HG02763 (cell line): Measurements from ENCODE around the gene C20orf141.
"Not testable (repeated sequence)": the region's sequence is repeated elsewhere in the genome, so short reads cannot be mapped to it uniquely, and the experiment has no call there.

Experiments used
- ATAC-seq: cut with Tn5 transposase; IDR thresholded peaks from one replicate; pipeline ENCODE4 v1.9.1; 2021; ENCODE audit warnings: mild to moderate bottlenecking, moderate library complexity; ENCODE audit not compliant: unreplicated experiment

C20orf141 gene, protein sequence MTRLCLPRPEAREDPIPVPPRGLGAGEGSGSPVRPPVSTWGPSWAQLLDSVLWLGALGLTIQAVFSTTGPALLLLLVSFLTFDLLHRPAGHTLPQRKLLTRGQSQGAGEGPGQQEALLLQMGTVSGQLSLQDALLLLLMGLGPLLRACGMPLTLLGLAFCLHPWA

DNA sequence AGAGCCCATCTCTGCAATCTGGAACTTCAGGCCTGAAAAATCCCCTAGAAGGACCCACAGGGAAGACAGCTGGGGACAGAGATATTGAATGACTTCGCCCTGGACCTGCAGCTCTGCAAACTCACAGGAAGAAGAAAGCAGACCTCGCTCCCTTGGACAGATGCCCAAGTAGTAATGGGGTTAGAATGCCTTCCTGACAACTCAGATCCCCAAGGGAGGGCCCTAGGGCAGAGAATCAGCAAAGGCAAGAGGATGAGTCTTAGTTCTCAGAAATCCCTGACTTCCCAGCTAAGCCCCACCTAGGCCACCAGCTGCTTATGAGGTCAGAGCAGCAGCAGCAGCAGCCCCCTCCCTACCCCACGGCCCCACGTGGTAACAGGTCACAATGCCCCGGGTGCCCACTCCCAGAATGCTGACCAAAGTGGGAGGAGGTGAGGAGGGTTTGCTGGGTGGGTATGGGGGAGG, at the start of gene C20orf141:
TSS of gene C20orf141 (plus strand) at position 401 of the 465 bp plus-strand sequence. CDS start 198 bp downstream, outside the sequence.
- ATAC-seq, result no peak

DNA sequence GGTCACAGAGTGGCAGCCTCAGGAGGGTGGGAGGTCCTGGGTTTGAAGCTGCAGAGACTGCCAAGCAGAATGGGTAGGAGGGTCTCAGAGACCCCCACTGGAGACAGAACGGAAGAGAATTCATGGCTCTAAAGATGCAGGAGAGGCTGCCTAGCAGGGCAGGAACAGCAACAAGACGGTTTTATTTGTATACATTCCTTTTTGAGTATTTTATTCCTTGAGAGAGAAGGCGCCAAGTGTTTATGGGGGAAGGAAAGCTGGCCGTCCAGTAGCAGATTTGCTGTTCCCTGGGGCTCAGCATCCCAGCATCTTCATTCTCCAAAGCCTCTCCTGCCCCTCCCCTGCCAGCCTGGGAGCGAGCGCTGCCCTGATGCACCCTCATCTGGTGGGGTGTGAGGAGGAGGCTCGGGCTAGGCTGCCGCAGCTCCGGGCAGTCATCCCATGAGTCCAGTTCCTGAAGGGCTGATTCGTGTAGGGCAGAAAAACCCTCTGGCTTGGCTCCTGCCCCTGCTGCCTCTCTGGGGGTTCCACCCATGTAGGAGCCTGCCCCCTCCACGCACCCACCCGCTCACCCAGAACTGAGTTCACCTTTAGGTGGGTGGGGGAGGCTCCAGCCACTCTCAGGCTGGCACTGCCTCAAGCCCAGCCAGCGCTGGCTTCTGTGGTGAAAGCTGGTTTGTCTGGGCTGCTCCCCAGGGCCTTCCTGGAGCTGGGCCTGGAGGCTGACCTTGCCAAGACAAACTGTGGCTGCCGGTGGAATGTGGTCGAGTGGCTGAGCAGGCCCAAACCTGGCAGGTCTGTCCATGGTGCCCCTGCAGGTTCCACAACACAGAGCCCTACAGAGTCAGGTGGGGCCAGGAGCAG, 46.8 kb upstream of the C20orf141 start:
- no peak for ATAC-seq

DNA sequence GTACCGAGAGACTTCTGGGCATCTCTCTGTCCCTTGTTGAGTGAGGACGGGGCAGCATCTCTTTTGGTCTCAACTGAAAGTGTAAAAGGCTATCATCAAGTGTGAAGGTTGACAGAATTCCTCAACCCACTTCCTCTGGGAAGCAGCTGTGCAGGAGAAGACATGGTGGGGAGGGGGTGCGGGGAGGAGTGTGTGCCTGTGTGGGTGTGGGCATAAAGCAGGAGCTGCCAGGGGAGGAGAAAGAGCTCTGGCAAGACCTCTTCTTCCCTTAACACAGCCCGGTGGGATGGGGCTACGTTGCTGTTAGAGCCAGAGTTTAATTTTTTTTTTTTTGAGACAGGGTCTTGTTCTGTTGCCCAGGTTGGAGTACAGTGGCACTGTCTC, 46.2 kb upstream of the C20orf141 start:
- ATAC-seq, result no peak

DNA sequence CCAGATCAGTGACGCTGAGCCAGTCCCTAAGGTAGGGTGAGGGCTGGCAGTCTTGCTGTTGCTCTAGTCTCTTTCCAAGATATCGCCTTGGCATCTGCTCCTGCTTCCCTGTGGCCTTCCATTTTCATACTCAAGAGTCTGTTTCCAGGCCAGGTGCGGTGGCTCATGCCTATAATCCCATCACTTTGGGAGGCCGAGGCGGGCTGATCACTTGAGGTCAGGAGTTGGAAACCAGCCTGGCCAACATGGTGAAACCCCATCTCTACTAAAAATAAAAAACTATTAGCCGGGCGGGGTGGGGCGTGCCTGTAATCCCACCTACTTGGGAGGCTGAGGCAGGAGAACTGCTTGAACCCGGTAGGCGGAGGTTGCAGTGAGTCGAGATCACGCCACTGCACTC, 44.7 kb upstream of the C20orf141 start:
- ATAC-seq, result not testable (repeated sequence)

DNA sequence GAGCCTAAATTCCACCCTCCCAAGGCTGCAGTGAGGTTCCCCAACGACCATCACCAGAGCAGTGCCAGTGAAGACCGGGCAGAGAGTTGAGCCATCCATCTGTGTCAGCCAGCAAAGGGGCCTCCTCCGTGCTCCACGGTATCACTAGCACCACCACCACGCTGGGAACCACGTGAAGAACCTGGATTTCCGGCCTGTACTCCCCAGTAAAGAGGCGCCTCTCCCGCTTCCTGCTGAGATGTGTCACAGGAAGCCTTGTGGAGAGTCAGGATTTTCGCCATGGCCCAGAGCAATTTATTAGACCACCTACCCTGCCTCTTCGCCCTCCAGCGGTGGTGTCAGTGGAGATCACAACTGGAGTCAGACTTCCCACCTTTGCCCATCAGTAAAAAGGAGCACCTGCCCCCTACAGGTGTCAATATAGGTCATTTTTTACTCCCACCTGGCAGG, 43.1 kb upstream of the C20orf141 start:
- ATAC-seq, result no peak

DNA sequence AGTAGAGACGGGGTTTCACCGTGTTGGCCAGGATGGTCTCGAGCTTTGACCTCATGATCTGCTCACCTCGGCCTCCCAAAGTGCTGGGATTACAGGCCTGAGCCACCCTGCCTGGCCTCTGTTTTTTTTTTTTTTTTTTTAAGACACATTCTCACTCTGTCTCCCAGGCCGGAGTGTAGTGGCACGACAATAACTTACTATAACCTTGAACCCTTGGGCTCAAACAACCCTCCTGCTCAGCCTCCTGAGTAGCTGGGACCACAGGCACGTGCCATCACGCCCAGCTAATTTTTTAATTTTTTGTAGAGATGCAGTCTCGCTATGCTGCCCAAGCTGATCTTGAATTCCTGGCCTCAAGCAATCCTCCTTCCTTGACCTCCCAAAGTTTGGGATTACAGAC, 41.0 kb upstream of the C20orf141 start:
- ATAC-seq, result no peak

DNA sequence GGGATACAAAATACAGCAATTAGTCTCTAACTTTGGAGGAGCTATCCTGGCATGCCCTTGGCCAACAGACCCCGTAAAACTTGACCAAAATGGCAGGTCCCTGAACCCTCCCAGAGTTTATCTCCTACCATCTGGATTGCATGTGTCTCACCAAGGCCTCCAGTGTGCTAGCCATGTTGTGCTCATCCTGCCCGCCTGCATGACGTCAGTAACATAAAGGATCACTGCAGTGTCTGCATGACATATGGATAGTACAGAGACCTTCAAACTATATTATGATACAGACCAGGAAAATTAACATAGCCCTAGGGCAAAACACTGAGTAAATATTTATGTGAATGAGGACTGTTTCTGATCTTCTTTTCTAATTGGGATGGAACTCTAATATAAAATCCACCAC, 39.6 kb upstream of the C20orf141 start:
- ATAC-seq, result no peak

DNA sequence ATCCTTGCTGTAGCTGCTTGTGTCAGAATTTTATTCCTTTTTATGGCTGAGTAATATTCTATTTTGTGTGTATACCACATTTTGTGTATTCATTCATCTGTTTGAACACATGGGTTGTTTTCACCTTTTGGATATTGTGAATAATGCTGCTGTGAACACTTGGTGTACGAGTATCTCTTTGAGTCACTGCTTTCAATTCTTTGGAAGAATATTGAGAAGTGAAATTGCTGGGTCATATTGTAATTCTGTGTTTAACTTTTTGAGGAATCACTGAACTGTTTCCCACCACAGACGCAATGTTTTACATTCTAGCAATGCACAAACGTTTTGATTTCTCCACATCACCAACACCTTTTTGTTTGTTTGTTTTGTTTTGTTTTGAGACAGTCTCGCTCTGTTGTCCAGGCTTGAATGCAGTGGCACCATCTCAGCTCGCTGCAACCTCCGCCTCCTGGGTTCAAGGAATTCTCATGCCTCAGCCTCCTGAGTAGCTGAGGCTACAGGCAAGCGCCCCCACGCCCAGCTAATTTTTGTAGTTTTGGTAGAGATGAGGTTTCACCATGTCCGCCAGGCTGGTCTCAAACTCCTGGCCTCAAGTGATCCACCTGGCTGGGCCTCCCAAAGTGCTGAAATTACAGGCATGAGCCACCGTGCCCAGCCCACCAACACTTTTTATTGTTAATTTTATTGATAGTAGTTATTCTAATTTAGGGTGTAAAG, 36.0 kb upstream of the C20orf141 start:
- no peak for ATAC-seq

DNA sequence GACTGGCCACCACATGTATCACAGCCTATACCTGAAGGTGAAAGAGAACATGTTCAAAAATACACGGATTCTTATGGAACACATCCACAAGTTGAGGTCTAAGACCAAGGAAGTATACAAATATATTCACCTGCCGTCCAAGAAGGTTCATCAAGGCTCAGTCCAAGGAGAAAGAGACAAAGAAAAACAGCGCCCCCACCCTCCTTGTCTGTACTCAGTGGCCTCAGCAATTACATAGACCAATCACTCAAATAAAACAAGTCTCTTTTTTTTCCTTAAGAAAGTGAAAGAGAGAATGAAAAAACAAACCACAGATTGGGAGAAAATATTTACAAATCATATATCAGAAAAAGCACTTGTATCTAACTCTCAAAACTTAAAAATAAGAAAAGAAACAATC, 33.8 kb upstream of the C20orf141 start:
- no peak for ATAC-seq

DNA sequence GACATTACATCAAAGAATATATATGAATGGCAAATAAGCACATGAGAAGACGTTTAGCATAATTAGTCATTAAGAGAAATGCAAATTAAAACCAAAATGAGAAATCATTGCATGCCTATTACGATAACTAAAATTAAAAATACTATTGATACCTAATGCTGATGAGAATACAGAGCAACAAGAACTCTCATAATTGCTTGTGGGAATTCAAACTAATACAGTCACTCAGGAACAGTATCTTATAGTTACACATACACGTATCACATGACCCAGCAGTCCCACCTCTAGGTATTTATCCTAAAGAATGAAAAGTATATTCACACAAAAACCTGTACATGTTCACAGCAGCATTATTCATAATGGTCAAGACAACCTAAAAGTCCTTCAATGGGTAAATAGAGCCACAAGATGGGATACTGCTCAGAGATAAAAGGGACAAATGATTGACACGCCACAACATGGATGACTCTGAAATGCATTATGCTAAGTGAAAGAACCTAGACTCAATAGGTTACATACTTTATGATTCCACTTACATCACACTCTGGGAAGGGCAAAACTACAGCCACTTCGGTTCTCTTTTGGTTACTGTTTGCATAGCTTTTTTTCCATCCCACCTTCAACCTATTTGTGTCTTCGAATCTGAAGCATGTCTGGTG, 30.8 kb upstream of the C20orf141 start:
- ATAC-seq, result no peak

DNA sequence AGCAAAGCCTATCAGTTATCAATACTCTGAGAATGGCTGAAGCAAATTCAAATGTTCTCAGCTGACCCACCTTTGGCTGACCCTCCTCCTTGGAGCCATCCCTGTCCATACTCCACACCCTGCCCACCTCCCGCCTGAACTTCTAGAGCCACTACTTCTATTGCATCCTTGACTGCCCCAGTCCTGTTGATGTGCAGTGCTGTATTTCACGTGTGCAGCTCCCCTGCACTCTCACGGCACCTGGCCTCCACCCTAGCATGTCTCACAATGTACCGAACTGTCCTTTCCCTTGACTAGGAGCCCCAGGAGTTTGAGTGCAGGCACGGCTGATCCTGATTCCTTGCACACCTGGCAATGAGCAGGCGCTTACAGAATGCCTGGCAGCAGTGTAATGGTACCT, 21.3 kb upstream of the C20orf141 start:
- ATAC-seq, result no peak

DNA sequence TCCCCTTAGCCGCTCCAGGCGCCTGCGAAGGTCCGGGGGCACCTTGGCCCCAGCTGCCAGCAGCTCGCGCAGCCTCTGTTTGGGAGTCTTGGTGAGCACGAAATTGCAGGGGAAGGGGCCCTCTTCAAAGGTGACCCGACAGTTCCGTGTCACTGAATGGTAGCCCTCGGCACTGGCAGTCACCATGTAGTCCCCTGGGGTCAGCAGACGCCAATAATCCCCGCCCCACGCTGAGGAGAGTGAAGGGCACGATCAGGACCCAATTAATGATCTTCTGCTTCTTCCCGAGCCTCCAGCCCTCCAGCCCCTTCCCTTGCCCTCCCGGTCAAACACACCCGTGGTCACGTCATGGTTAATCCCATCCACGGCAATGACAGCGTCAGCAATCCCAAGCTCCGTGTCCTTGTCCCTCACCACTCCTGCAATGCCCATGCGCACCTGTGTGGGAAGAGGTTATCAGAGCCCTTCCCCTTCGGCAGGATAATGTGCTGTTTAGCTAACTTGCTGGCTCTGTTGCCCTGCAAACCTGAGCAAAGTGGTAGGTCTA, 20.5 kb upstream of the C20orf141 start:
- ATAC-seq, result no peak

DNA sequence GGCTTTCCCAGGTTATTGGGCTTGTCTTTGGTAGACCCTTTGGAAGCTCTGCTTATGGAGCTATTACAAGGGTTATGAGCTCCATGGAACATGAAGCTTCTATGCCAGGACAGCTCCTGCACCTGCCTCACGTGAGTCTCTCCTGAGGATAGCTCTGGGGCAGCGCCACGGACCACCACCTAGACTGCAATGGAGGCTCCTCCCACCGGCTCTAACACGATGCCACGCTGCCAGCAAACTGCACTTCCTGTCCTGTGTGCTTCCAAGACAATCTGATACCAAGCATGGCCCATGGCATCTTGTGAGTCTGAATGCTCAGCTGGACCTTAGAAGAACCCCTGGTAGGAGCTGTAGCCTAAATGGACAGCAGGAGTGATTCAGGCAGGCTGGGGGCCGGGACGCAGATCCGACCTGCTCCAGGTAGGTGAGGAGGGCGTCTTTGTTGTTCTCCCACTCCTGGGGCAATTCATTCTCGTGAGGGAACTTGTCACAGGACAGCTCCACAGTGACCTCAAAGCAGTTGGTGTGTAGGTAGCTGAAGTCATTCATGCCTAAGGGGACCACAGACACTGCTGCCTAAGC, 19.8 kb upstream of the C20orf141 start:
- no peak for ATAC-seq

DNA sequence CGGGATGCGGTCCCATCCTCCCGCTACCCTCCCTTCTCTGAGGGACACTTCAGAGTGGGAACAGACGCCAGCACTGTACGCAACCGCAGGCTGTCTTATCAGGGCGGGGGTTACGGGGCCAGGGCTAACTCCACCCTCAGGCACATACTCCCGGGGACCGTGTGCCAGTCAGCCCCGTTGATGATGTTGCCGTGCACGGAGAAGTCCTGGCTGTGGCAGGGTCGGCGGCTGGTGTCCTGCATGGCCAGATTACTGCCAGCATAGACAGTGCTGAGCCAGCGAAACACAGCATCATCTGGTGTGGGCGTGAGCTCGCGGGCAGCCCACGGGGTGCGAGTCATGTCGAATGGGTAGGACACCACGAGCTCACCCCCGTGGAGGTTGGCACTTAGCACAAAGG, 19.3 kb upstream of the C20orf141 start:
- ATAC-seq, result no peak

DNA sequence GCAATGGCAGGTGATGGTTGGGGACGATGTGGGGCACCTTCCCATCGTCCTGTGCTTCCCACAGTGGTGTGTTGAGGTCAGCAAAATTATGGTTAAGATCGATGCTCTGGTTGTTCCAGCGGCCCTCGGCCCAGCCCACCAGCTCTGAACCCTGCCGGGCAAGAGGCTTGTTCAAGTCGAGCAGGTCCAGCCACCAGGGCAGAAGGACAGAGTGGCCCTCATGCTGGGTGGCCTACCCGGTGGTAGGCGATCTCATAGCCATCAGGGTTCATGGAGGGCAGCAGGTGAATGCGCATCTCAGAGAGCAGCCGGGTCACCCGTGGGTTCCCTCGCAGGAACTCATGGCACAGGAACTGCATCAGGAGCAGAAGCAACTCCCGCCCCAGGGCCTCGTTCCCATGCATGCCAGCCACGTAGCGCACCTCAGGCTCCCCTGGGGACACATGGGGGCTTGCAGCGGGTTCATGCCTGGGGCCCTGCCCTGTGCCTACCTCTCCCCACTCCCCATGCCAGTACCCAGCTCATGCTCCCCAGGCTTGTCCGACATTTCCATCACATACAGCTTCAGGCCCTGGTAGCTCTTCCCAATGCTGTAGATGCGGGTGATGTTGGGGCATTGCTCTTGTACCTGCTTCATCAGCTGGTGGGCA, 18.7 kb upstream of the C20orf141 start:
- no peak for ATAC-seq

DNA sequence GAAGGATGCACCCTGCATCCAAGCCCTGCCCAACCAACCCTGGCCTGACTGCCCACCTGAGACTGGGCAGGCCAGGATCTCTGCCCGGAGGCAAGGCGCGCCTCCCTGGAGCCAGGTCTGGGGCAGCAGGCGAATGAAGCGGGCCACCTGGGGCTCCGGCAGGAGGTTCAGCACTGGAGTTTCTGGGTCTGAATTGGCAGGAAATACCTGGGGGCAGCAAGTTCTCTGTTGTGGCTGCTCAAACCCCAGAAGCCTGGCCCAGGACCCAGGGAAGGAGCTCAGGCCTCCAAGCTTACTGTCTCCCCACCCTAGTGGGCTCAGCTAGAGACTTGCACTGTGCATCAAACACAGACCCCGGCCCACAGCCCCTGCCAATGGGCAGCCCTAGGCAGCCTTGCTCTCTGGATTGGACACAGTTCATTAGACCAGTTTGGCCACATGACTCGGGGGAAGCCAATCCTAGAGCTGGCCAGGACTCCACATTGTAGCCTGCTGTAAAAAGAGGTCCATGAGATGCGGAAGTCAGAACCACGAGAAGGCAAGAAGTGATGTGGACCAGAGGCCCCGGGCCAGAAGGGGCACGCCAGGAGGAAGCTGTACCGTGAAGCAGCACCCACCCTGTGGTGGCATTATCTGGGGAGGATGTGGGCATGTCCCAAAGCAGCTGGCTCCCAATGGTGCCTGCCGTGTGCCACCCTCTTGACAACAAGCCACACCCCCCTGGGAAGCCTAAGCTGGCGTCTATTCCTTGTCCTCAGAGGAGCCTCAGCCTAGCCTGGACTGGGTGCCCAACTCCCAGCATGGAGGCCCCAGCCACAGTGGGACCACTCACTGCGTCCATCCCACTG, 17.4 kb upstream of the C20orf141 start:
- ATAC-seq, result no peak

DNA sequence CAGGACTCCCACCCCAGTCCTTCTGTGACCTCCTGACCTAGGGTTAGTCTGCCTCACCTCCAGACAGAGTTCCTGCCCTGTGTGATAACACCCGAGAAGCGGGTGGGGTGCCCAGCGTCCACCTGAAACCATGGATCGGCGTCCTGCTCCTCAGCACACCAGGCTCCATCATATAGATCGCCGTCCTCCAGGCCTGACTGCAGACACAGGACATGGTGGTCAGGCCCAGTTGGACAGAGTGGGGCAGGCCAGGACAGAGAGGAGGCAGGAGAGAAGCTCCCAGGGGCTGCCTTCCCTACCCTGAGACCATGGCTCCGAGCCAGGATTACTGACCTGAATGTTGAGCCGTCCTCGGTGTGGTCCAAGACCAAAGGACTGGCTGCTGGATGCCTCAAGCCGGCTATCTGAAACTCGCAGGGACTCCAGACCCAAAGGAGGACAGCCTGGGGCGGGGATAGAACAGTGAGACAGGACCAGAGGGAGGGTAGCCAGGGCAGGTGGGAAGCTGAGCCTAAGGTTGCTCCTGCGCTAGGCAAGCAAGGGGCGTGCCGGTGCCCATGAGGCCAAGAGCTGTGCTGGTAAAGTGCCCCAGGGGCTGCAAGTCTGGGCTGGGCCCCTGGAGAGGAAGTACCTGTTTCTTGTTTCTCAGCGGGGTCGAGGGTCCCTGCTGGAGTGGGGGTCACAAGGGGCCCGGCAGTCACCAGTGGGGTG, 16.5 kb upstream of the C20orf141 start:
- ATAC-seq, result no peak

DNA sequence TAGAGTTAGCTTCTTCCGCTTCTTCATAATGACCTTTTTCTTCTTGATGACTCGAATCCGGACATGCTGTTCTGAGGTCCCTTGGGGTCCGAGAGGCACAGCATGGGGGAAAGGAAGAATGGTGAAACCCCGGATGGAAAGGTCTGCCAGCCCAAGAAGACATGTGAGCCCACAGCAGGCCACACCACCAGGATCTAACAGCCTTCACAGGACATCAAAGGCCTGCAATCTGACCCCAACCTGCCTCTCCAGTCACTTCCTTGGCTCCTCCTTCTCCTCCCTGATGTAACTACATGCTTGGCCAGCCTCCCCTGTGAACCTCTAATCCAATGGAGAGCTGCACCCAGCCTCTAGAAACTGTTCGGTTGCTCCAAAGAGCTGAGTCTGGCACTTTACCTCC, 16.0 kb upstream of the C20orf141 start:
- ATAC-seq, result no peak
